Measurements from ENCODE around the gene PCDHGA5. TPM values are rescaled to one million over a fixed set of nuclear protein-coding genes. Genes with fewer than 3 reads are reported as not detected.
A peak's percentile ranks its signal among the peaks of the same experiment; 100 is the strongest.
"Not testable (repeated sequence)": the region's sequence is repeated elsewhere in the genome, so short reads cannot be mapped to it uniquely, and the experiment has no call there.

Gene PCDHGA5
- total RNA-seq, 1 experiment from 2014 or later = 0.10 TPM

DNA sequence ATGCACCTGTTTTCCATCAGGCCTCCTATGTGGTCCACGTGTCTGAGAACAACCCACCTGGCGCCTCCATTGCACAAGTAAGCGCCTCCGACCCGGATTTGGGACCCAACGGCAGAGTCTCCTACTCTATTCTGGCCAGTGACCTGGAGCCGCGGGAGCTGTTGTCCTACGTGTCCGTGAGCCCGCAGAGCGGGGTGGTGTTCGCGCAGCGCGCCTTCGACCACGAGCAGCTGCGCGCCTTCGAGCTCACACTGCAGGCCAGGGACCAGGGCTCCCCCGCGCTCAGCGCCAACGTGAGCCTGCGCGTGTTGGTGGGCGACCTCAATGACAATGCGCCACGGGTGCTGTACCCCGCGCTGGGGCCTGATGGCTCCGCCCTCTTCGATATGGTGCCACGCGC, 12.4 kb upstream of the PCDHGA5 start:
- DNase-seq (ENCODE audit: low read depth) = no peak

- DNase-seq (ENCODE audit: low read depth) = no peak
These were observed 9.0 kb upstream of the PCDHGA5 start, which contains the start of gene PCDHGA4 for GRCh38 chr5:141354900-141355469. Gene PCDHGA4, plus strand, starts transcription at chr5:141355021. Its CDS starts 87 bp downstream, at chr5:141355108.

- DNase-seq (ENCODE audit: low read depth) = no peak
These were observed 8.3 kb upstream of the PCDHGA5 start for GRCh38 chr5:141355641-141356040.

DNA sequence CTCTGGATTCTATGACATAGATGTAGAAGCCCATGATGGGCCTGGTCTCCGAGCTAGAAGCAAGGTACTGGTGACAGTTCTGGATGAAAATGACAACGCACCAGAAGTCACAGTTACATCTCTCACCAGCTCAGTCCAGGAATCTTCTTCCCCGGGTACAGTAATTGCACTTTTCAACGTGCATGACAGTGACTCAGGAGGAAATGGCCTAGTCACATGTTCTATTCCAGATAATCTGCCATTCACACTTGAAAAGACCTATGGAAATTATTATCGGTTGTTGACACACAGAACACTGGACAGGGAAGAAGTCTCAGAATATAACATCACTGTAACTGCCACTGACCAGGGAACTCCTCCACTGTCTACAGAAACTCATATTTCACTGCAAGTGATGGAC, 7.8 kb upstream of the PCDHGA5 start:
- no peak for DNase-seq (ENCODE audit: low read depth)

DNA sequence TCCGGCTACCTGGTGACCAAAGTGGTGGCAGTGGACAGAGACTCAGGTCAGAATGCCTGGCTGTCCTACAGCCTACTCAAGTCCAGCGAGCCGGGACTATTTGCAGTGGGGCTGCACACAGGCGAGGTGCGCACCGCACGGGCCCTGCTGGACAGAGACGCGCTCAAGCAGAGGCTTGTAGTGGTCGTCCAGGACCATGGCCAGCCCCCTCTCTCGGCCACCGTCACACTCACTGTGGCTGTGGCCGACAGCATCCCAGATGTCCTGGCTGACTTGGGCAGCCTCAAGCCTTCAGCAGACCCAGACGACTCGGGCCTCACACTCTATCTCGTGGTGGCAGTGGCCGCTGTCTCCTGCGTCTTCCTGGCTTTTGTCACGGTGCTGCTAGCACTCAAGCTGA, 7.0 kb upstream of the PCDHGA5 start:
- no peak for DNase-seq (ENCODE audit: low read depth)

DNA sequence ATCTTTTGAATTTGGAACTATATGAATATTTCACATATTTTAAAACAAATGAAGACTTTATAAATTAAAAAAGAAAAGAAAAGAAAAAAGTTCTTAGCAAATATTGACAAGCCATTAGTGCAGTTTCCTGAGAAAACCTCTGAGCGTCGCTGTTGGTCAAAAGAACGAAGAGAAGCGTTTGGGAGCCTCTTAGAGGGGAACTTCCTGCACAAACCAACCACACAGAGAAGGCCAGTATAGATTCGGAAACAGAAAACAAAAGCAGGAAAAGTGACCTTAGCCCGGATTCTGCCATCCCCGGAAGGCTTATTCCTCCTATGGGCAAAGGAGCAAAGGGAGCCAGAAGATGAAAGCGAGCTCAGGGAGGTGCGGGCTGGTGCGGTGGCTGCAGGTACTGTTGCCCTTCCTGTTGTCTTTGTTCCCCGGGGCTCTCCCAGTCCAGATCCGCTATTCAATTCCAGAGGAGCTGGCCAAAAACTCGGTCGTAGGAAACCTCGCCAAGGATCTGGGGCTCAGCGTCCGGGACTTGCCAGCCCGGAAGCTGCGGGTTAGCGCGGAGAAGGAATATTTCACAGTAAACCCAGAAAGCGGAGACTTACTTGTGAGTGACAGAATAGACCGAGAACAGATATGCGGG, 4.1 kb upstream of the PCDHGA5 start, which contains the start of gene PCDHGB2:
Gene PCDHGB2 (plus strand): TSS at position 205 of the 637 bp plus-strand sequence. CDS start 142 bp downstream, at position 347.
- peak; percentile 9 for DNase-seq (ENCODE audit: low read depth)

DNA sequence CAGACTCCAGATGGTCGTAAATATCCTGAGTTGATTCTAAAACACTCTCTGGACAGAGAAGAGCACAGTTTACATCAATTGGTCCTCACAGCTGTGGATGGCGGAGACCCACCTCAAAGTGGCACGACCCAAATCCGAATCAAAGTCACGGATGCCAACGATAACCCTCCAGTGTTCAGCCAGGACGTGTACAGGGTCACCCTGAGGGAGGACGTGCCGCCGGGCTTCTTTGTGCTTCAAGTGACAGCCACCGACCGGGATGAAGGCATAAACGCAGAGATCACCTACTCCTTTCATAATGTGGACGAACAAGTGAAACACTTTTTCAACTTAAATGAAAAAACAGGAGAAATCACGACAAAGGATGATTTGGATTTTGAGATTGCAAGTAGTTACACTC, 3.3 kb upstream of the PCDHGA5 start:
- DNase-seq (ENCODE audit: low read depth) = no peak

GRCh38 chr5:141362719-141363118, 1.2 kb upstream of the PCDHGA5 start:
- DNase-seq (ENCODE audit: low read depth) = no peak

GRCh38 chr5:141366016-141366896, 2.3 kb downstream of the PCDHGA5 start:
- no peak for DNase-seq (ENCODE audit: low read depth)

DNA sequence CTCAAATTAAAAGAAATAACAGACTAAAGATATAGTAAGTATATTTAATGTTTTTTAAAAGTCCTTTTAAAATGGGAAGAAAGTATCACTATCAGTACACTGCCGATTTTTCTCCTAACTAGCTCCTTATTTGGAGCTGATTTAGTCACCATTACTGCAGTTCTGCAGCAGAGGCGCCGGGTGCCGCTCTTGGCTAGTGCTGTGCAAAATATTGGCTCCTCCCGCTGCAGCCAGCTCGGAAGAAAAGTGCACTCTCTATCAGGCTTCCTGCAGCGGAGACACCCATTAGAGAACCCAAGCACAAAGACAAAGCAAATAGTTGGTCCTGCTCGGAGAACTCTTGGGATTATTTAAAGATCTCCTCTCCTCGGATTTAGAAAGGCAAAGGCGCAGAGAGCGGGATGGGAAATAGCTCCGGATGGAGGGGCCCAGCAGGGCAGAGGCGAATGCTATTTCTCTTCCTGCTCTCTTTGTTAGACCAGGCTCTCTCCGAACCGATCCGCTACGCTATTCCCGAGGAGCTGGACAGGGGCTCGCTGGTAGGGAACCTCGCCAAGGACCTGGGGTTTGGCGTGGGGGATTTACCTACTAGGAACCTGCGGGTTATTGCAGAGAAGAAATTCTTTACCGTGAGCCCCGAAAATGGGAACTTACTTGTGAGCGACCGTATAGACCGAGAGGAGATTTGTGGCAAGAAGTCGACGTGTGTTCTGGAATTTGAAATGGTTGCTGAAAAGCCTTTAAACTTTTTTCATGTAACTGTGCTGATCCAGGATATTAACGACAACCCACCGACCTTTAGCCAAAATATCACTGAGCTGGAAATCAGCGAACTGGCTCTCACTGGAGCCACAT, 6.3 kb downstream of the PCDHGA5 start, which contains the start of gene PCDHGB3:
Gene PCDHGB3 (plus strand): TSS at position 249 of the 855 bp plus-strand sequence. CDS start 153 bp downstream, at position 402.
- DNase-seq (ENCODE audit: low read depth) = no peak

- DNase-seq (ENCODE audit: low read depth) = no peak
These were observed 7.9 kb downstream of the PCDHGA5 start for GRCh38 chr5:141371572-141372475.

GRCh38 chr5:141373673-141374317, 9.8 kb downstream of the PCDHGA5 start, which contains the start of gene PCDHGA6:
Gene PCDHGA6, plus strand, starts transcription at chr5:141373891. Its CDS starts 193 bp downstream, at chr5:141374084.
- DNase-seq (ENCODE audit: low read depth) = no peak

GRCh38 chr5:141374627-141375026, 10.7 kb downstream of the PCDHGA5 start:
- DNase-seq (ENCODE audit: low read depth) = no peak

DNA sequence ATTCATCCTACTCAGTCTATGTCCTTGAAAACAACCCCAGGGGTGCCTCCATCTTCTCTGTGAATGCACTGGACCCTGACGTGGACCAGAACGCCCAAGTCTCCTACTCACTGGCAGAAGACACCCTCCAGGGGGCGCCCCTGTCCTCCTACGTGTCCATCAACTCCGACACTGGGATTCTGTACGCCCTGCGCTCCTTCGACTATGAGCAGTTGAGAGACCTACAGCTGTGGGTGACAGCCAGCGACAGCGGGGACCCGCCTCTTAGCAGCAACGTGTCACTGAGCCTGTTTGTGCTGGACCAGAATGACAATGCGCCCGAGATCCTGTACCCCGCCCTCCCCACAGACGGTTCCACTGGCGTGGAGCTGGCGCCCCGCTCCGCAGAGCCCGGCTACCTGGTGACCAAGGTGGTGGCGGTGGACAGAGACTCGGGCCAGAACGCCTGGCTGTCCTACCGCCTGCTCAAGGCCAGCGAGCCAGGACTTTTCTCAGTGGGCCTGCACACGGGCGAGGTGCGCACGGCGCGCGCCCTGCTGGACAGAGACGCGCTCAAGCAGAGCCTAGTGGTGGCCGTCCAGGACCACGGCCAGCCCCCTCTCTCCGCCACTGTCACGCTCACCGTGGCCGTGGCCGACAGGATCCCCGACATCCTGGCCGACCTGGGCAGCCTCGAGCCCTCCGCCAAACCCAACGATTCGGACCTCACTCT, 11.6 kb downstream of the PCDHGA5 start:
- DNase-seq (ENCODE audit: low read depth) = not testable (repeated sequence)

- DNase-seq (ENCODE audit: low read depth) = no peak
These were observed 18.7 kb downstream of the PCDHGA5 start, which contains the start of gene PCDHGA7 for GRCh38 chr5:141382469-141383294. Gene PCDHGA7, plus strand, starts transcription at chr5:141382742. Its CDS starts 158 bp downstream, at chr5:141382900.

DNA sequence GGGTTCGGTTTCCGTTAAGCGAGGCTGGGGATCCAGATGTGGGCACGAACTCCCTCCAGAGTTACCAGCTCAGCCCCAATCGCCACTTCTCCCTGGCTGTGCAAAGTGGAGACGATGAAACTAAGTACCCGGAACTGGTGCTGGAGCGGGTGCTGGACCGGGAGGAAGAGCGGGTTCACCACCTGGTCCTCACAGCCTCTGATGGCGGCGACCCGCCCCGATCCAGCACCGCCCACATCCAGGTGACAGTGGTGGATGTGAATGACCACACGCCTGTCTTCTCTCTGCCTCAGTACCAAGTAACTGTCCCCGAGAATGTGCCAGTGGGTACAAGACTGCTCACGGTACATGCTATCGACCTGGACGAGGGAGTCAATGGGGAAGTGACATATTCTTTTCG, 19.4 kb downstream of the PCDHGA5 start:
- DNase-seq (ENCODE audit: low read depth) = no peak

GRCh38 chr5:141384471-141385267, 20.7 kb downstream of the PCDHGA5 start:
- DNase-seq (ENCODE audit: low read depth) = no peak
